ENCODE measurements around the gene CMTR1.

- TF ChIP-seq CTCF (IDR thresholded peaks at IDR 0.05): no peak
- no peak for TF ChIP-seq POLR2A (IDR thresholded peaks at IDR 0.05)
These were observed 23.1 kb downstream of the CMTR1 start for GRCh38 chr6:37456126-37456525.

Data from body of pancreas (tissue), 4 donors.